Osteocyte (in vitro differentiated cells): ENCODE results near the gene PREX1. TPM values are rescaled to one million over a fixed set of nuclear protein-coding genes. Genes with fewer than 3 reads are reported as not detected.
"Not testable (repeated sequence)": the region's sequence is repeated elsewhere in the genome, so short reads cannot be mapped to it uniquely, and the experiment has no call there.

Experiments
- DNase-seq: peaks from one replicate; pipeline ENCODE4 v3.0.0; 2021; ENCODE audit warnings: mixed read lengths; ENCODE audit not compliant: unreplicated experiment; ENCODE audit errors: extremely low spot score
- H3K27ac Mint-ChIP-seq: one replicate; pipeline ENCODE4 v1.8.0; 2021; ENCODE audit warnings: mild to moderate bottlenecking, mixed read lengths; ENCODE audit not compliant: unreplicated experiment
- H3K27me3 Mint-ChIP-seq: one replicate; pipeline ENCODE4 v1.8.0; 2021; ENCODE audit warnings: mixed read lengths; ENCODE audit not compliant: unreplicated experiment
- H3K36me3 Mint-ChIP-seq: one replicate; pipeline ENCODE4 v1.8.0; 2021; ENCODE audit warnings: mixed read lengths; ENCODE audit not compliant: unreplicated experiment
- H3K4me1 Mint-ChIP-seq: one replicate; pipeline ENCODE4 v1.8.0; 2021; ENCODE audit warnings: mixed read lengths; ENCODE audit not compliant: unreplicated experiment
- H3K4me3 Mint-ChIP-seq: one replicate; pipeline ENCODE4 v1.8.0; 2021; ENCODE audit warnings: mild to moderate bottlenecking, moderate library complexity, mixed read lengths; ENCODE audit not compliant: unreplicated experiment
- H3K9me3 Mint-ChIP-seq: one replicate; pipeline ENCODE4 v1.8.0; 2021; ENCODE audit warnings: mixed read lengths; ENCODE audit not compliant: unreplicated experiment
- total RNA-seq: library from RNA; stranded (reverse); gene quantifications from 2 replicates; pipeline ENCODE4 v1.2.1, GENCODE V29; 2021
- TF ChIP-seq, protein P1 (sequence below): fragments of 200-600 bp; sonication (generic); IDR thresholded peaks from 2 replicates; pipeline ENCODE4 v1.5.0; 2021; ENCODE audit warnings: antibody characterized with exemption, mild to moderate bottlenecking, moderate library complexity

PREX1 gene
- total RNA-seq, 1 donor from 2014 or later: 24.2 TPM

DNA sequence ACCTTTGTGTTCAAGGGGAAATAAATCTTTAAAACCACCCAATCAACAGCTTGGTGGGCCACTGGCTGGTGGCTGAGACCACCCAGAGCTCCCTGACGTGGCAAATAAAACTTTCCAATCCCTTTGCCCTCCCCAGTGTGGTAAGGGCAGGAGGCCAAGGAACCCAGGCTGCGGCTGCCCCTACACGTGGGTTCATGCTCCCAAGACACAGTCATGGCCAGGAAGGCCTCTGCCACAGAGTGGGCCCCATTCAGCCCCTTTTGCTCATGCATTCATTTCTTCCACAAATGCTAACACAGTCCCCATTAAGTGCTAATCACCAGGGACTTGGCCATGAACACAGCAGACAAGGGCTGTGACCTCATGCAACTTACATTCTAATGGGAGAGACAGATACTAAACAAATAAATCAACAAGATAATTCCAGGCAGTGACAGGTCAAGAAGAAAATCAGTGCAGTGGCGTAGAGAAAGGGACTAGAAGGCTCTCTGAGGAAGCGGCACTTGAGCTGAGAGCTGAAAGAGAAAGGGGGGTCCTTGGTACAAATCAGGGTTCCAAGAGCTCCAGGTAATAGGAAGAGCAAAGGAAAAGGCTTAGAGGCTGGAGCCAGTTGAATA lies 13.8 kb downstream of the PREX1 start:
- TF ChIP-seq, protein P1, sequence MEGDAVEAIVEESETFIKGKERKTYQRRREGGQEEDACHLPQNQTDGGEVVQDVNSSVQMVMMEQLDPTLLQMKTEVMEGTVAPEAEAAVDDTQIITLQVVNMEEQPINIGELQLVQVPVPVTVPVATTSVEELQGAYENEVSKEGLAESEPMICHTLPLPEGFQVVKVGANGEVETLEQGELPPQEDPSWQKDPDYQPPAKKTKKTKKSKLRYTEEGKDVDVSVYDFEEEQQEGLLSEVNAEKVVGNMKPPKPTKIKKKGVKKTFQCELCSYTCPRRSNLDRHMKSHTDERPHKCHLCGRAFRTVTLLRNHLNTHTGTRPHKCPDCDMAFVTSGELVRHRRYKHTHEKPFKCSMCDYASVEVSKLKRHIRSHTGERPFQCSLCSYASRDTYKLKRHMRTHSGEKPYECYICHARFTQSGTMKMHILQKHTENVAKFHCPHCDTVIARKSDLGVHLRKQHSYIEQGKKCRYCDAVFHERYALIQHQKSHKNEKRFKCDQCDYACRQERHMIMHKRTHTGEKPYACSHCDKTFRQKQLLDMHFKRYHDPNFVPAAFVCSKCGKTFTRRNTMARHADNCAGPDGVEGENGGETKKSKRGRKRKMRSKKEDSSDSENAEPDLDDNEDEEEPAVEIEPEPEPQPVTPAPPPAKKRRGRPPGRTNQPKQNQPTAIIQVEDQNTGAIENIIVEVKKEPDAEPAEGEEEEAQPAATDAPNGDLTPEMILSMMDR: no peak
- Mint-ChIP-seq H3K4me1 (no peaks in the 10 kb centered on the region), H3K36me3 (peaks cover under 1% of the 10 kb centered on the region), H3K9me3 (no peaks in the 10 kb centered on the region), H3K27me3 (no peaks in the 10 kb centered on the region), H3K4me3 (no peak overlapping the region), H3K27ac (no peak overlapping the region)
- no peak for DNase-seq

GRCh38 chr20:48813446-48813747 lies 14.4 kb downstream of the PREX1 start:
- no peaks in the 10 kb centered on the region for H3K36me3 Mint-ChIP-seq
- H3K4me1 Mint-ChIP-seq: no peaks in the 10 kb centered on the region
- H3K27ac Mint-ChIP-seq: no peak overlapping the region
- no peaks in the 10 kb centered on the region for H3K27me3 Mint-ChIP-seq
- DNase-seq: no peak
- no peak overlapping the region for H3K4me3 Mint-ChIP-seq
- TF ChIP-seq, protein P1: no peak
- H3K9me3 Mint-ChIP-seq: no peaks in the 10 kb centered on the region

DNA sequence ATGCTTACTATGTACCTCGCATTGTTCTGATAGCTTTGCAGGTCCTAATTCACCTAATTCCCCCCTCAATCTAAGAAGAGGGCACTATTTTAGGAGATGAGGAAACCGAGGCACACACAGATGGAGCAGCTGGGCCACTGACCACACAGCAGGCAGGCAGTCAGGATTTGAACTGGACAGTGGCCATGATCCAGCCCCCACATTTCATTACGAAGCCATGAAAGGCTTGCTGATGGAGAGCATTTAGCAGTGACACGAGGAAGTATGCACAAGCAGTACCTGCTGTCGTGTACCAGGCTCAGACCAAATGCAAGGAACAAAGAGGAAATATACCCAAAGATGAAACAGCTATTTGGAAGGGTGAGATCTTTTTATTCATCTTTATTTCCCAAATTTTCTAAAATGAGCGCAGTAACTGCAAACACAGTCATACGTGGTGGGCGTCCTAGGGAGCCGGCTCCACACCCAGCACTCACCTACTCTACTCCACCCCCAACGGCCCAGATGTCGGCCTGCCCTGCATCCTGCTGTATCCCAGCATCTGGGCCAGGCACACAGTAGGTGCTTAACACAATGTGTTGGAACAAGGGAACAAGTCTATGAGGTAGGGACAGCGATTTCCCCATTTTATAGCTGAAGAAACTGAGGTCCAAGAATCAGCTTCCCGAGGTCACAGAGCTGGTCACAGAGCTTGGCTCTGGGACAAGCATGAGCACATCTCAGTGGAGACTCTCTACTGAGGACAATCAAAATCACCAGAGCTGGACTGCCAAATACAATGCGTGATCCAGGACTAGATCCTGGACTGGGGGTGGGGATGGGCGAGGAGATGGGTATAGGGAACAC lies 15.0 kb downstream of the PREX1 start:
- H3K36me3 Mint-ChIP-seq: no peaks in the 10 kb centered on the region
- TF ChIP-seq, protein P1: no peak

DNA sequence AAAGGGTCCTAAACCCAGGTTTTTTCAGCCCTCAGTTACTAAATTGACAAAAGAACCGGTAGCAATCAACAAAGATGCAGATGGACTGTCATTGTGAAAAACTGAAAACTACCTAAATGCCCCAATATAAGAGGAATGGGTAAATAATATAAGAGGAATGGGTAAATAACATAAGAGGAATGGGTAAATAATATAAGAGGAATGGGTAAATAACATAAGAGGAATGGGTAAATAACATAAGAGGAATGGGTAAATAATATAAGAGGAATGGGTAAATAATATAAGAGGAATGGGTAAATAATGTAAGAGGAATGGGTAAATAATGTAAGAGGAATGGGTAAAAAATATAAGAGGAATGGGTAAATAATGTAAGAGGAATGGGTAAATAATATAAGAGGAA lies 15.7 kb downstream of the PREX1 start:
- not testable (repeated sequence) for H3K36me3 Mint-ChIP-seq, H3K4me3 Mint-ChIP-seq, H3K27ac Mint-ChIP-seq, H3K9me3 Mint-ChIP-seq, H3K27me3 Mint-ChIP-seq, H3K4me1 Mint-ChIP-seq, DNase-seq

More for the DNA sequence above, 15.0 kb downstream of the PREX1 start:
- no peaks in the 10 kb centered on the region for H3K4me1 Mint-ChIP-seq
- no peaks in the 10 kb centered on the region for H3K9me3 Mint-ChIP-seq
- DNase-seq: no peak
- no peaks in the 10 kb centered on the region for H3K27me3 Mint-ChIP-seq
- H3K27ac Mint-ChIP-seq: no peak overlapping the region
- H3K4me3 Mint-ChIP-seq: no peak overlapping the region

DNA sequence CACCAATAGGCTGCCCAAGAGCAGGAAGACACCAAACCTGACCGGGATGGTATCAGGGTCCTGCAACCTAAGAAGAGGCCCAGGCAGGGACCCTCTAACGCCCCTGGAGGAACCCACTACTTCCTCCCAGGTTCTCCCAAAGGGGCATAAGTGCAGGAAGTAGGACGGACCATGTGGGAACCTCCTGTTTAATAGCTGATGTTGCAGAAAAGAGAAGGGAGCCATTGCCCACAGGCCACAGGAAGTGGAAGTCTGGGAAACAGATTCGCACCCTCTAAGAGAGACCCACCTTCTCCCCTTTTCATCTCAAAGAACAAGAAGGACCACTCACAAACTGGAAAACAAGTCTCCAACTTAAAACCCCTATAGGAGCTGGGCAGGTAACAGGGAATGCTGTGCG lies 18.1 kb downstream of the PREX1 start:
- Mint-ChIP-seq H3K9me3 (no peaks in the 10 kb centered on the region), H3K27me3 (no peaks in the 10 kb centered on the region), H3K4me3 (no peak overlapping the region), H3K4me1 (no peaks in the 10 kb centered on the region), H3K27ac (no peak overlapping the region), H3K36me3 (peaks cover 1% of the 10 kb centered on the region)
- DNase-seq: no peak
- TF ChIP-seq, protein P1: no peak
